Activated CD8-positive, alpha-beta T cell treated with anti-CD3 and anti-CD28 coated beads, Interleukin-2, amount 10 ng/mL, durations not matched to agents 7 days and 5 days (primary cell): ENCODE results near the gene CHST11. TPM values are rescaled to one million over a fixed set of nuclear protein-coding genes. Genes with fewer than 3 reads are reported as not detected.

Experiments
- ATAC-seq: fragments of 150-1000 bp; cut with Tn5 transposase; one replicate; pipeline ENCODE4 v1.10.0; 2021; ENCODE audit warnings: moderate library complexity
- CTCF ChIA-PET: fragments of 350-600 bp; sonication (Branson Sonifier 250); formaldehyde crosslinking; loops from one replicate; lab custom pipeline; 2021; ENCODE audit warnings: antibody characterized with exemption; lab: Charles Lee
- POLR2A ChIA-PET: fragments of 350-600 bp; sonication (Branson Sonifier 250); formaldehyde crosslinking; loops from one replicate; lab custom pipeline; 2021; ENCODE audit warnings: antibody characterized with exemption; lab: Charles Lee
- DNase-seq: peaks from one replicate; pipeline ENCODE4 v3.0.0-alpha.2; 2020
- H3K27ac Mint-ChIP-seq: one replicate; pipeline ENCODE4 v1.8.0; 2021; ENCODE audit warnings: mild to moderate bottlenecking, mixed read lengths
- H3K27me3 Mint-ChIP-seq: one replicate; pipeline ENCODE4 v1.8.0; 2021; ENCODE audit warnings: low read depth, mixed read lengths
- H3K36me3 Mint-ChIP-seq: one replicate; pipeline ENCODE4 v1.8.0; 2021; ENCODE audit warnings: low read depth, mixed read lengths
- H3K4me1 Mint-ChIP-seq: one replicate; pipeline ENCODE4 v1.8.0; 2021; ENCODE audit warnings: low read depth, mixed read lengths
- H3K4me3 Mint-ChIP-seq: one replicate; pipeline ENCODE4 v1.8.0; 2021; ENCODE audit warnings: mild to moderate bottlenecking, mixed read lengths
- H3K9me3 Mint-ChIP-seq: one replicate; pipeline ENCODE4 v1.8.0; 2022; ENCODE audit warnings: mixed read lengths; ENCODE audit not compliant: insufficient read depth
- total RNA-seq, 2 experiments: library from RNA; stranded (reverse); gene quantifications; one replicate each; pipeline ENCODE4 v1.2.3, GENCODE V29; 2021

CHST11 gene
- total RNA-seq, 2 experiments from 2014 or later = 82.1 to 85.2 TPM

DNA sequence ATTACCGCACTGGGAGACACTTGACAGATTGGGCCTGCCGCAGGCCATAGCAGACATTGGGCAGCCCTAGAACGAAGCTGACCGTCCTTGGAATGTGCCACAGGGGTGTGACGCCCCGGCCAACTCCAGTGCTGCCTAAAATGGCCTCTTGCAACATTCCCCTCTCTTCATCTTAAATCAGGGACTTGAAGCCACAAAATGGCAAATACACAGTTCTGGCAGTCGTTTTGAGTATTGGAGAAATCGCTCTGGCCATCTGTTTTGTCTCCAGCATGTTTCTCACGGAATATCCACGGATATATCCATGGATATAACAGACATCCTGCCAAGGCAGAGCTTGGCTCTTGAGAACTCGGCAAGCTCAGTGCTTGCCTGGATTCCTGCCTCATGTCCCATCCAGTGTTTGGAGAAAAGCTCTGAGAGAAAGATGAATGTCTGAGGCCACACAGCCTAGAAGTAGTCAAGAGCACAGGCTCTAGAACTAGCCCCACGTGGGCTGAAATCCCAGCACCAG is 158.4 kb downstream of the CHST11 start:
- H3K27me3 Mint-ChIP-seq = no peaks in the 10 kb centered on the region
- H3K27ac Mint-ChIP-seq = no peak overlapping the region
- DNase-seq = no peak
- peaks cover 10% of the 10 kb centered on the region for H3K4me1 Mint-ChIP-seq
- ATAC-seq = no peak
- ChIA-PET CTCF (no interaction called here), POLR2A (no interaction called here)
- peaks cover 46% of the 10 kb centered on the region for H3K36me3 Mint-ChIP-seq
- H3K4me3 Mint-ChIP-seq = no peak overlapping the region
- no peaks in the 10 kb centered on the region for H3K9me3 Mint-ChIP-seq

DNA sequence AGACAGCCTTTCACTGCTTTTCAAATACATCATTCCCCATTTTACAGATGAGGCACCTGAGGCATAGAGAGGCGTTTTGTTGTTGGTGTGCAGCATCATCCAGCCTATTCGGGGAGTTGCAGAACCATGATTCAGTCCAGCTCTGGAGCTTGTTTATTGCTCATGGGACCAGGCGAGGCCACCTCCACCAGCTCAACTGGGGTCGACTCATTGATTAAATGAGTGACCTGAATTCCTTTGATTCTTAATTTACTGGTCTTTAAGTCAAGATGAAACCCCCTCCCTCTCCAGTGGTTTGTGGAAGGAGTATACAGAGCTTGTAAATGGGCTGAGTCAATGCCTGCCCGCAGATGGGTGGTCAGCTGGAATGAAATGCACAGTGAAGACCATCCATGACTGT is 161.9 kb downstream of the CHST11 start:
- Mint-ChIP-seq H3K4me1 (peaks cover 18% of the 10 kb centered on the region), H3K9me3 (no peaks in the 10 kb centered on the region), H3K4me3 (no peak overlapping the region), H3K27me3 (no peaks in the 10 kb centered on the region), H3K27ac (no peak overlapping the region), H3K36me3 (peaks cover 35% of the 10 kb centered on the region)
- CTCF ChIA-PET = interaction anchor here (1.1 kb wide), 1 partner anchor 143 kb away, joined by 3 read pairs; no protein-coding TSS in a partner anchor
- ATAC-seq (no peak), DNase-seq (no peak)
- POLR2A ChIA-PET = no interaction called here

GRCh38 chr12:104619305-104619704 is 162.6 kb downstream of the CHST11 start:
- ChIA-PET POLR2A (no interaction called here), CTCF (interaction anchor here (1.1 kb wide), 1 partner anchor 144 kb away, joined by 3 read pairs; no protein-coding TSS in a partner anchor)
- H3K9me3 Mint-ChIP-seq = no peaks in the 10 kb centered on the region
- no peak overlapping the region for H3K27ac Mint-ChIP-seq
- DNase-seq = no peak
- ATAC-seq = no peak
- no peak overlapping the region for H3K4me3 Mint-ChIP-seq
- H3K36me3 Mint-ChIP-seq = peaks cover 35% of the 10 kb centered on the region
- no peaks in the 10 kb centered on the region for H3K27me3 Mint-ChIP-seq
- H3K4me1 Mint-ChIP-seq = peaks cover 22% of the 10 kb centered on the region

- Mint-ChIP-seq H3K36me3 (peaks cover 31% of the 10 kb centered on the region), H3K27me3 (no peaks in the 10 kb centered on the region), H3K4me1 (peaks cover 18% of the 10 kb centered on the region), H3K4me3 (no peak overlapping the region), H3K9me3 (no peaks in the 10 kb centered on the region), H3K27ac (no peak overlapping the region)
- ATAC-seq (no peak), DNase-seq (no peak)
- ChIA-PET CTCF (interaction anchor here (1.3 kb wide), 1 partner anchor 144 kb away, joined by 3 read pairs; no protein-coding TSS in a partner anchor), POLR2A (no interaction called here)
Measured at GRCh38 chr12:104620837-104621531, 164.2 kb downstream of the CHST11 start.

DNA sequence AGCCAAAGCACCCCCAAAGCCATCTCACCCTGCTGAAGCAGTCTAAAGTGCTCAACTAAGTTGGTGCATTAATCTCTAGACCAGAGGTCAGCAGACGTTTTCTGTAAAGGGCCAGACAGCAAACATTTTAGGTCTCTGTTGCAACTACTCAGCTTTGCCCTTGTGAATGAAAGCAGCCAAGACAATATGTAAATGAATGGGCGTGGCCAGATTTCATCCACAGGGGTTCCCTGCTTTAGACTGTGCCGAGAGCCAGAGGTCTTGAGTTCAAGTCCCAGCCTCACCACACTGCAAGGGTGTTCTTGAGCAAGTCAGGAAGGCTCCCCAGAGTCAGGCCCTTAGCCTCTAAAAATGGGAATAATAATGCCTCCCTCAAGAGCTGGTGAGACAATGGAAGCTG is 166.2 kb downstream of the CHST11 start:
- H3K36me3 Mint-ChIP-seq = peaks cover 28% of the 10 kb centered on the region

DNA sequence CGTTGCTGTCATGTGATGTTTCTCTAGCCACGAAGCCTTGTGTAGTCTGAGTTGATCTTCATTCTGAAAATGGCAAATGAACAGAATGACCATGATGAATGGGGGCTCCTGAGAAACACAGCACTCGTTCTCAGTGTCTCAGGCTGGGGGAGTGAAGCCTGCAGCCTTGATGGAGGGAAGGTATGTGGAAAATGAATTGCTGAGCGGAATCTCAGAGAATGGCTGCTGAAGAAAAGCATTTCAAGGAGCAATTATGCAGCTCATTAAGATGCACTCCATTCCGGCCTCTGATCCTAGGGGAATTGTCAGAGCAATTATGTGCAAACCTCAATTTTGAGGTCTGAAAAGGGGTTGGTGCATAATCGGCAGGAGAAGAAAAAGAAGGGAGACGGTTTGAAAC is 167.1 kb downstream of the CHST11 start:
- peaks cover 19% of the 10 kb centered on the region for H3K4me1 Mint-ChIP-seq
- POLR2A ChIA-PET = no interaction called here
- H3K4me3 Mint-ChIP-seq = no peak overlapping the region
- no peaks in the 10 kb centered on the region for H3K27me3 Mint-ChIP-seq
- CTCF ChIA-PET = interaction anchor here (1.1 kb wide), 1 partner anchor 242 kb away, joined by 3 read pairs; no protein-coding TSS in a partner anchor
- DNase-seq (no peak), ATAC-seq (no peak)
- no peaks in the 10 kb centered on the region for H3K9me3 Mint-ChIP-seq
- H3K36me3 Mint-ChIP-seq = peaks cover 31% of the 10 kb centered on the region
- H3K27ac Mint-ChIP-seq = no peak overlapping the region

More for the DNA sequence above, 166.2 kb downstream of the CHST11 start:
- Mint-ChIP-seq H3K27ac (no peak overlapping the region), H3K9me3 (no peaks in the 10 kb centered on the region), H3K4me1 (peaks cover 19% of the 10 kb centered on the region), H3K27me3 (no peaks in the 10 kb centered on the region), H3K4me3 (no peak overlapping the region)
- no peak for ATAC-seq
- no peak for DNase-seq
- ChIA-PET CTCF (no interaction called here), POLR2A (no interaction called here)

DNA sequence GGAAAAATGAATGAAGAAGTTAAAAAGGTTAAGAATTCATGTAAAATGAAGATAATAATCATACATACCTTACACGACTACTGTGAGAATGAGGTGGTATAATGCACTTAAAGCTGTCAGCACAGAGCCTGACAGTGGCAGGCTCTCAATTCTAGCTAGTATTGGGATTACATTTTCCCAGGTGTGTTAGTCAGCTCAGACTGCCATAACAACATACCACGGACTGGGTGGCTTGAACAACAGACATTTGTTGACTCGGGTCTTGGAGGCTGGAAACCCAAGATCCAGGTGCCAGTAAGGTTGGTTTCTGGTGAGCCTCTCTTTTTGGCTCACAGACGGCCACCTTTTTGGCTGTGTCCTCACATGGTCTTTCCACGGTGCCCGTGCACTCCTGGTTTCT is 167.8 kb downstream of the CHST11 start:
- ChIA-PET CTCF (interaction anchor here (1.1 kb wide), 1 partner anchor 243 kb away, joined by 3 read pairs; no protein-coding TSS in a partner anchor), POLR2A (no interaction called here)
- H3K4me1 Mint-ChIP-seq = peaks cover 19% of the 10 kb centered on the region
- H3K27ac Mint-ChIP-seq = no peak overlapping the region
- H3K36me3 Mint-ChIP-seq = peaks cover 27% of the 10 kb centered on the region
- no peak for ATAC-seq
- H3K4me3 Mint-ChIP-seq = no peak overlapping the region
- H3K27me3 Mint-ChIP-seq = no peaks in the 10 kb centered on the region
- DNase-seq = no peak
- no peaks in the 10 kb centered on the region for H3K9me3 Mint-ChIP-seq

- H3K36me3 Mint-ChIP-seq = peaks cover 27% of the 10 kb centered on the region
- no peak for DNase-seq
- H3K4me3 Mint-ChIP-seq = no peak overlapping the region
- H3K27me3 Mint-ChIP-seq = no peaks in the 10 kb centered on the region
- peaks cover 16% of the 10 kb centered on the region for H3K4me1 Mint-ChIP-seq
- CTCF ChIA-PET = no interaction called here
- H3K9me3 Mint-ChIP-seq = no peaks in the 10 kb centered on the region
- no peak for ATAC-seq
- H3K27ac Mint-ChIP-seq = no peak overlapping the region
- POLR2A ChIA-PET = no interaction called here
Measured at GRCh38 chr12:104626069-104626837, 169.5 kb downstream of the CHST11 start.

DNA sequence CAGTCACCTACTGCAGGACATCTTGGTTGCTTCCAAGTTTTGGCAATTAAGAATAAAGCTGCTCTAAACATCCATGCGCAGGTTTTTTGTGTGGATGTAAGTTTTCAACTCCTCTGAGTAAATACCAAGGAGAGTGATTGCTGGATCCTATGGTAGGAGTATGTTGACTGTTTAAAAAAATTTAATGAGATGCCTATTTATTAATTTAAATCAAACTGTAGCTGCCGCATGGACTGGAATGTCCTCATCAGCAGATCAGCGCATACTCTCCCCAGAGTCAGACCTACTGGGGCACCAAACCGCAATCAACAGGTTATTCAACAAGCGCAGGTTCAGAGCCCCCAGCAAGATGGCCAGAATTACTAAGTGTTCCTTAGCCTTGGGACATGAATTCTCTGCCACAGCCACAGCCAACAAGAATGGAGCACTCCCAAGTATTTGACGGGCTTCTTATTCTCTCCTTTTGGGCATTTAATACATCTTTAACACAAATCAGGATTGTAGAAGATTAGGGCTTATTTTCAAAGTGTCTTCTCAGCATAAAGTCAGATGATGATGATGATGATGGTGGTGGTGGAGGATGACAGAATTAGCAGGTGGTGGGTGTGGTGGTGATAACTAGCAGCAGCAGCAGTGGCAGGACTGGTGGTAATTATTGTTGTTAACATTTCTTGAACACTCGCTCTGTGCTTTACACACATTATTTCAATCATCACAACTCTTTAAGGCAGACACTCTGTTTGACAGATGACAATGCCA is 170.7 kb downstream of the CHST11 start:
- CTCF ChIA-PET = no interaction called here
- H3K36me3 Mint-ChIP-seq = peaks cover 30% of the 10 kb centered on the region
- H3K4me3 Mint-ChIP-seq = no peak overlapping the region
- POLR2A ChIA-PET = no interaction called here
- H3K27me3 Mint-ChIP-seq = no peaks in the 10 kb centered on the region
- H3K9me3 Mint-ChIP-seq = no peaks in the 10 kb centered on the region
- no peak for ATAC-seq
- DNase-seq = no peak
- no peak overlapping the region for H3K27ac Mint-ChIP-seq
- H3K4me1 Mint-ChIP-seq = peaks cover 20% of the 10 kb centered on the region

DNA sequence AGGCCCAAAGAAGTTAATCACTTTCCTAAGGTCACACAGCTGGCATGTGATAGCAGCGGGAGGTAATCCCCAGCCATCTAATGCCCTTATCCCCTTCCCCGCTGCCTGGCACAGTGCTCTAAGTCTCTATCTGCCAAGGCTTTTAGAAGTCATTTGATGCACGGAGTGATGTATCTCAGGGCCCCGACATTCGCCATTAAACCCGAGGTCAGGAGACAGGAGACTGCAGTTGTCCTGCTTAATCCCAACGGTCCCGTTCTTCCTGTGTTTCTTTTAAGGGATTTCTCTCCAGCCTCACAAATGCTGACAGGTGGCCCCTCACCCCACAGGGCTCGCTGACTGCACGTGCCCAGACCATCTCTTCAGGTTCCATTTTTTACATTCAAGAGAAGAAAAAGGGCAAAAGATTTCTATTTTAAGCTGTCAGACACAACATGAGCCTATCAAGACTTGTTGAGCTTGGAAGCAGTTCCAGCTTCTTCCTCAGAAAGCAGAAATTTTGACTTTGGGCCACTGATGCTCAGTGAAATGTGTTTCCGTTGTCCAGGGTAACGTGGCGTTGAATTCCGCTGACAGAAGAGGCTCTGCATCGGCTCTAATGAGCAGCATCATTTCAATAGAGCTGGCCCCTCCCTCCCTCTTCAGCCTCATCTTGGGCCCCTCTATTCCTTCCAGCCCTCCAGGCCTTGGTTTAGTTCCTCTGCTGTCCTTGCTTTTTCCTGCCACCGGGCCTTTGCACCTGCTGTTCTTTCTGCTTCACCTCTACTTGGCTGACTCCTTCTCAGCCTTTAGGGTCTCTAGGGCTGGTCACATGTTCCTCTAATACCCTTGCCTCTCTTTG is 171.5 kb downstream of the CHST11 start:
- Mint-ChIP-seq H3K9me3 (no peaks in the 10 kb centered on the region), H3K4me1 (peaks cover 15% of the 10 kb centered on the region), H3K4me3 (no peak overlapping the region), H3K27ac (no peak overlapping the region), H3K27me3 (no peaks in the 10 kb centered on the region), H3K36me3 (peaks cover 35% of the 10 kb centered on the region)
- ChIA-PET POLR2A (no interaction called here), CTCF (no interaction called here)
- ATAC-seq = no peak
- no peak for DNase-seq

- ChIA-PET POLR2A (no interaction called here), CTCF (no interaction called here)
- H3K4me3 Mint-ChIP-seq = no peak overlapping the region
Measured at GRCh38 chr12:104628831-104629135, 172.0 kb downstream of the CHST11 start.

More at GRCh38 chr12:104628831-104629135, 172.0 kb downstream of the CHST11 start:
- Mint-ChIP-seq H3K36me3 (peaks cover 37% of the 10 kb centered on the region), H3K27ac (no peak overlapping the region), H3K9me3 (no peaks in the 10 kb centered on the region), H3K4me1 (peaks cover 14% of the 10 kb centered on the region), H3K27me3 (no peaks in the 10 kb centered on the region)
- ATAC-seq = no peak
- DNase-seq = no peak
